ENCODE data around the gene TCN2.
"Not testable (repeated sequence)": the region's sequence is repeated elsewhere in the genome, so short reads cannot be mapped to it uniquely, and the experiment has no call there.

Gene TCN2

DNA sequence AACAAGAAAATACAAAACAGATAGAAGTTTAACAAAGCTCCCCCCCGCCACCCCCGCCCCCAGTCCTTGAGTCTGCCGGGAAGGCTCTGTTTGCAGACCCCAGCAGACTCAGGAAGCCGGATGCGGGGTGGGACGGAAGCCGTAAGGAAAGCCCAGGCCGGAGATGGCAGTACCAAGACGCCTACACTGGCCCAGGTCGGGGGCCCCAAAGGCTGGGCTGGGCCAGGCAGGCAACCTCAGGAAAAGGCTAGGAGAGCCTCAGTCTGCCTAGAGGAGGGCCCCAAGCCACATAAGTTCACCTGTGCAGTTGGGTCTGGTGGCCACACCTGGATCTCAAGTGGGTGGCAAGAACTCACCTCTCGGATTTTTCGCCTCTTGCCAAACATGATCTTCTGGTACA is 28.5 kb upstream of the TCN2 start:
- ATAC-seq (no peak), DNase-seq (no peak)

GRCh38 chr22:30580896-30581295 is 26.1 kb upstream of the TCN2 start:
- DNase-seq (no peak), ATAC-seq (no peak)

DNA sequence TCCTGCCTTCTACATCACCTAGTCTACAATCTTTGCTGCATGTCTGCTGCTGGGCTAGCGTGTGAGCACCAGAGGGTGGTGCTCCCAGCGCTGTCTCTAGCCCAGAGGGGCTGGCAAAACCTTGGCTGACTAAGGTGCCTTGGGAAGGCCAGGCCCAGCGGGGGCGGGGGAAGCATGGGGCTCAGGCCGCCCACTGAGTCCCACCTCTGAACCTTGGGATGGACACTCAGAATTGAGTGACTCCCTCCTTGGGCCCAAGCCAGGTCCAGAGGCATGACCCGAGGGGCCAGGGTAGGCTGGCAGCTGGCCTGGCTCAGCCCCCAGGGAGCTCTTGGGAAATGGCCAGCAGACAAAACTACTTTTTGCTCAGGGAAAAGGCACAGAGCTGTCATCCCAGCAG is 24.9 kb upstream of the TCN2 start:
- ATAC-seq, result no peak
- DNase-seq, result no peak

DNA sequence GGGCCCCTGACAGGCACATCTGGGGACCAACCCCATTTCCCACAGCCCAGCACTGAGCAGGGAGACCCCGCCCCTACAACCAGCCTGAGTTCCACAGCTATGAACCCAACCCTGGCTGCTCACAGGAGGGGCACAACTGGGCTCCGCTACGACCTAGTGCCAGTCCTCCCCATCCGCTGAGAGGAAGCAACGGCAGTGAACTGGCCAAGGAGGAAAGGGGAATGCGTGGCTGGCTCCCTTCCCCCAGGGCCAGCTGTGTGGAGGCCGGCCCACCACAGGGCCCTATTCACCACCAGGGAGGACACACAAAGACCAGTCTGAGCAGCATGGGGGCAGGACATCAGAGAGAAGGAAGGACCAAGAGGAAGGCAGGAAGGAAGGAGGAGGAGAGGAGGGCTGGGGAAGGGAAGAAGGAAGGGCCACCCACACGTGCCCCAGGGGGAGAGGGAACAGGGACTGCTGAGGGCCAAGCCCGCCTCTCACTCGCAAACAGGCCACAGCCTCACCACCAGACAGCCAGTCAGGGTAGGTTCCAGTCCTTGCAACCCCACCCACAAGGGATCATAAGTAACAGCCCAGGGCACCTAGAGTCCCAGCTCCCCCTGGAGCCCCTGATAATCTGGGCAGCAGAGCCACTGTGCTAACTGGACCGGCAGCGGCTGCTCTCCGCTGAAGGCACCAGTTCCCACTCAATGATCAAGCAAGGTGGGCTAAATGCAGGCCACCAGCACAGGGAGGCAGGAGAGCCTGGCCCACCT is 24.0 kb upstream of the TCN2 start:
- DNase-seq (no peak), ATAC-seq (no peak)

GRCh38 chr22:30584441-30584840 is 22.5 kb upstream of the TCN2 start:
- DNase-seq, result no peak
- ATAC-seq, result no peak

DNA sequence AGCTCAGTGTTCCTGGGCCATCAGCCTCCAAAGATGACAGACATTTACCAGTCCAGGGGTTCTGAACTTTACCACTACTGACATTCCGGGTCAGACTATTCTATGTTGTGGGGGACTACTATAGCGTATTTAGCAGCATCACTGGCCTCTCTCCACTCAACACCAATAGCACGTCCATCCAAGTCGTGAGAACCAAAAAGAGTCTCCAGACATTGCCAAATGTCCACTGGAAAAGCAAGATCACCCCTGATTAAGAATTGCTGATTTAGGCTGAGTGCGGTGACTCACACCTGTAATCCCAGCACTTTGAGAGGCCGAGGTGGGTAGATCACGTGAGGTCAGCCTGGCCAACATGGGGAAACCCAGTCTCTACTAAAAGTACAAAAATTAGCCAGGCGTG is 20.6 kb upstream of the TCN2 start:
- ATAC-seq (no peak), DNase-seq (no peak)

DNA sequence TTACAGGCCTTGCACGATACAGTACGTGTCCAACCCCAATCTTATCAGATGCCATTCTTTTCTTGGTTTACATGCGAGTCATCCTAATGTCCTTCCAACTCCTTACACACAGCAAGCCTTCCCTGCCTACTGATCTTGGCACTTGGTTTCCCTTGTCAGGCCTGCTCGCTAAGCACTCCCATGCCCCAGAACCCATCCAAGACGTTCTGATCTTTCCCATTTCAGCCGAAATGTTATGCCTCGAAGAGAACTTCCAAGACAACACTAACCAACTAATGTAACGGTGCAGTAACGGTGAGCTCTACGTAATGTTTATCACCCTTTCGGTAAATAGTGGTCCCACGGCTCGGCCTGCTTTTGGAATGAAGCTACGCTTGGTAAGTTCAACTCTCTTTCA is 15.8 kb upstream of the TCN2 start:
- ATAC-seq, result no peak
- no peak for DNase-seq

- ATAC-seq (peak; percentile 99), DNase-seq (peak; percentile 93)
Measured at GRCh38 chr22:30591588-30592359, 15.2 kb upstream of the TCN2 start, which contains the start of gene PES1. TSS of gene PES1 (minus strand) at chr22:30591910. CDS start at chr22:30591833, 77 bp downstream.

GRCh38 chr22:30592360-30592713 is 14.6 kb upstream of the TCN2 start:
- not testable (repeated sequence) for ATAC-seq, DNase-seq

DNA sequence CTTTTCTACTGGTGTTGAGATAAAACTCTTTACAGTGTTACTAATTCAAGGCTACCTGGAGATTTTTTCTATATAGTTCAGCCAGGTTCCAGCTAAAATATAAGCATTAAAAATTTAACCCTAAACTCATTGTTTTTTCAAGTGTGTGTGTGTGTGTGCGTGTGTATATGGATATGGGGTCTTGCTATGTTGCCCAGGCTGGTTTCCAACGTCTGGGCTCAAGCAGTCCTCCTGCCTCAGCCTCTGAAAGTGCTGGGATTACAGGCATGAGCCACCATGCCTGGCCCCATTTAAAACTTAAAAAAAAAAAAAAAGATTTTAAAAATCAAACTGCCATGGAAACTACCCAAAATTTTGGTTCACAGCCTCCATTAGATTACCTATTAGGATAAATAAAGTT is 10.8 kb upstream of the TCN2 start:
- DNase-seq, result no peak
- no peak for ATAC-seq

GRCh38 chr22:30596886-30597285 is 10.1 kb upstream of the TCN2 start:
- DNase-seq (no peak), ATAC-seq (no peak)

GRCh38 chr22:30598986-30599385 is 8.0 kb upstream of the TCN2 start:
- no peak for ATAC-seq
- no peak for DNase-seq

GRCh38 chr22:30600921-30601320 is 6.1 kb upstream of the TCN2 start:
- DNase-seq, result no peak
- no peak for ATAC-seq

DNA sequence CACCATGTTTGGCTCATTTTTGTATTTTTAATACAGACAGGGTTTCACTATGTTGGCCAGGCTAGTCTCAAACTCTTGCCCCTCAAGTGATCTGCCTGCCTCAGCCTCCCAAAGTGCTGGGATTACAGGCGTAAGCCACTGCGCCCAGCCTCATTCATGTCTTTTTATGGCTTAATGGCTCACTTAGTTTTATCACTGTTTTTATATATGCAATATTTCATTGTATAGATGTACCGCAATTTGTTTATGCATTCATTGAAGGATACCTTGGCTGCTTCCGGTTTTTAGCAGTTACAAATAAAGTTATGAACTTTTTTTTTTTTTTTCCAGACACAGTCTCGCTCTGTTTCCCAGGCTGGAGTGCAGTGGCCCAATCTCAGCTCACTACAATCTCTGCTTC is 5.5 kb upstream of the TCN2 start:
- DNase-seq, result no peak
- ATAC-seq, result no peak

- DNase-seq (no peak), ATAC-seq (no peak)
Measured at GRCh38 chr22:30602049-30602448, 4.9 kb upstream of the TCN2 start.

DNA sequence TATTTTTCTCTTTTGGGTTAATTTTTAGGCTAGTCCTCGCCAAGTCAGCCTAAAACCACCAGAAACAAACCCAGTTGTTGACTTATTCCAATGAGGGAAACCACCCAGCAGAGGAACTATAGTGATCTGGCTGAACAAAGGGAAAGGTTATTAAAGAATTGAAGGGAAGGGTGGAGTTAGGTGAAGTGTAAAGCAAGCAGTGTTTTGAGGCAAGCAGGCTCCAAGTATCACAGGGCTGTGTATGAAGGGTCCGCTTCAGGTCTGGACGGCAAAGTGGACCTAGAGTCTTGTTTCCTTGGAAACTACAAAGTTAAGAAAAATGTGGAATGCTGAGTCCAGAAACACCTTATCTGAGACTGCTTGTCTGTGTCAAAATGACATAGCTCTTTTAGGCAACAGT is 3.2 kb upstream of the TCN2 start:
- DNase-seq (no peak), ATAC-seq (no peak)

DNA sequence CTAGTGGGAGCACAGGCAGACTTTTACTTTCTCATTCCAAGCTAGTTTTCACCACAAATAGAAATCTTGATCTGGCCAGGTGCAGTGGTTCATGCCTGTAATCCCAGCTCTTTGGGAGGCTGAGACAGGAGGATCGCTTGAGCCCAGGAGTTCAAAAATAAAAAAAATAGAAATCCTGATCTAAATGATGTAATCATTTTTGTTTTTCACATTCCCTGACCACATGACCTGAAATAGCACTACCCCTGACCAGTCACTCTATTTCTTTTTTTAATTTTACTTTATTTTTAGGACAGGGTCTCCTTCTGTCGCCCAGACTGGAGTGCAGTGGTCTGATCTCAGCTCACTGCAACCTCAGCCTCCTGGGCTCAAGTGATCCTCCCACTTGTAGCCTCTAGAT is 2.3 kb upstream of the TCN2 start:
- ATAC-seq, result no peak

GRCh38 chr22:30605449-30606110 is 1.4 kb upstream of the TCN2 start:
- ATAC-seq (no peak), DNase-seq (peak; percentile 62)

More for the DNA sequence above, 2.3 kb upstream of the TCN2 start:
- no peak for DNase-seq

DNA sequence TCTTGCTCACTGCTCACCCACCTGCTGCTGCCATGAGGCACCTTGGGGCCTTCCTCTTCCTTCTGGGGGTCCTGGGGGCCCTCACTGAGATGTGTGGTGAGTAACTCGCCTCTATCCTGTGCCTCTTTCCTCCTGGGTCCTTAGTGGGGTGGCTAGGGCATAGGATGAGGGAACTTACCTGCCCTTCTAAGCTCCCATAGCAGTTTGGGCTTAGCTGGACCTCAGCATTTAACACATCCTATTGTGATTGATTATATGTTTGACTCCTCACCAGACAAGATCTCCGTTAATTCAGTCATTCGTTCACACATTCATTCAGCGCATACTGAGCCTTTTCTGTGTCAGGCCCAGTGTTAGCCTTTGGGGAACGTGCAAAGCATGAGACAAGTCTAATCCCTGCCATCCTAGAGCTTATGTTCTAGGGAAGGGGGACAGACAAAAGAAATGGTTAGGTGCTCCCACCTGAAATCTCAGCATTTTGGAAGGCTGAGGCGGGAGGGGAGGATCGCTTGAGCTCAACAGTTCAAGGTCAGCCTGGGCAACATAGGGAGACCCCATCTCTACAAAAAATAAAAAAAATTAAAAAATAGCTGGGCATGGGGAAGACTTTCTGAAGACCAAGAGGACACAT is 441 bp downstream of the TCN2 start:
- no peak for ATAC-seq
- DNase-seq, result no peak

GRCh38 chr22:30607939-30608338 is 965 bp downstream of the TCN2 start:
- DNase-seq (no peak), ATAC-seq (no peak)

DNA sequence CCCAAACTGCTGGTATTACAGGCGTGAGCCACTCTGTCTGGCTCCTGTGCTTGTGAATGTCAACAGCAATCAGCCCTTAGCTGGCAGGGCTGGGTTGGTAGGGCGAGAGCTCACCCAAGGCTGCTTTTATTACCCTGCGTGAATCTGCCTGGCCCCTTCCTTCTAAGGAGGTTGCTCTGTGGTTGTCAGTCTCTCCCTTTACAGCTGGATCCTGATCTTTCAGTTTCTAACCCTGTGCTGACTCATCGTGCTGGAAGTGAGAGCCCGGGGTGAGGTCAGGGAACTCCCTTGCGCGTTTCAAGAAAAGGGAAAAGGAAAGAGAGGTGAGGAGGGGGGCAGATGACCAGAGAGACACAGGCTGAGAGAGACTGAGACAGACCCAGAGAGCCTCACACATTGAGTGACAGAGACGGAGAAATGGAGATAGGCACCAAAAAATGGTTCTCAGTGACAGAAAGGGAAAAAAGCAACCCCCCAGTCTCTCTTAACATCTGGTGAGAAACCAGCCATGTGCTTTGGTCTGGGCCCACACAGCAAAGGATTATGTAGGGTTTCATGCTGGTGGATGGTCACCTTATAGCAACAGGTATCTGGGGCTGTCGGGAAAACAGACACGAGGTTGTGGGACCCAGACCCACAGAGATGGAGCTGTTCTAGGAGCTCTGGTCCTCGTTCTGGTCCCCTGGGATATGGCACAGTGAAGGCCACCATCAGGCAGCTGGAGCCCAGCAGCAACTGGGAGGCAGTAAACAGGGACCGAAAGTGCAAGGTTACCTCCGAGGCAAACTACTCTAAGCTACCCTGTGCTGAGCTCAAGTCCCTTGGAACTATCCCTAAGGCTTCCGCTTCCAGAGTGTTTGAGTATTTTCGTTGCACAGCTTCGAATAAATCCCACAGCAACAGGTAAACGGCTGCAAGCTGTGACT is 2.5 kb downstream of the TCN2 start:
- DNase-seq, result peak; percentile 30
- peak; percentile 62 for ATAC-seq

- DNase-seq (no peak), ATAC-seq (no peak)
Measured at GRCh38 chr22:30610299-30610698, 3.3 kb downstream of the TCN2 start.
